ENCODE results near the gene COL11A2.

Gene COL11A2

GRCh38 chr6:33207552-33208090 is 15.4 kb upstream of the COL11A2 start:
- no peak for TF ChIP-seq Cebpa-rat (IDR thresholded peaks at IDR 0.05)
- Histone ChIP-seq H3K4me2 (peak overlapping the region; percentile 99), H3K9me3 (no peaks in the 10 kb centered on the region), H3K4me1 (peaks cover 49% of the 10 kb centered on the region), H3K27ac (peak overlapping the region; percentile 95), H4K20me1 (peaks cover 7% of the 10 kb centered on the region; the same call in 1 of the 2 replicates), H3K9ac (peak overlapping the region; percentile 95), H3K27me3 (peaks cover 25% of the 10 kb centered on the region), H3K4me3 (peak overlapping the region; percentile 96), H3K36me3 (peaks cover 43% of the 10 kb centered on the region)

GRCh38 chr6:33206864-33207551 is 14.7 kb upstream of the COL11A2 start:
- H3K27ac ChIP-seq, result no peak overlapping the region
- H3K9ac ChIP-seq, result peak overlapping the region; percentile 95
- H3K4me3 ChIP-seq, result peak overlapping the region; percentile 96
- no peaks in the 10 kb centered on the region for H3K9me3 ChIP-seq
- no peak for TF ChIP-seq Cebpa-rat (IDR thresholded peaks at IDR 0.05)
- H3K36me3 ChIP-seq, result peaks cover 44% of the 10 kb centered on the region
- peak overlapping the region; percentile 99 for H3K4me2 ChIP-seq
- peaks cover 19% of the 10 kb centered on the region for H3K27me3 ChIP-seq
- peaks cover 49% of the 10 kb centered on the region for H3K4me1 ChIP-seq
- peaks cover 7% of the 10 kb centered on the region; the same call in 1 of the 2 replicates for H4K20me1 ChIP-seq

- peaks cover 57% of the 10 kb centered on the region for H3K4me1 ChIP-seq
- peaks cover 40% of the 10 kb centered on the region for H3K36me3 ChIP-seq
- no peak overlapping the region for H3K4me2 ChIP-seq
- H3K9ac ChIP-seq, result no peak overlapping the region
- H4K20me1 ChIP-seq, result peaks cover 11% of the 10 kb centered on the region; the same call in 1 of the 2 replicates
- no peak for TF ChIP-seq Cebpa-rat (IDR thresholded peaks at IDR 0.05)
- H3K4me3 ChIP-seq, result no peak overlapping the region
- no peak overlapping the region for H3K27ac ChIP-seq
- peaks cover 12% of the 10 kb centered on the region; the same call in 1 of the 2 replicates for H3K27me3 ChIP-seq
- H3K9me3 ChIP-seq, result no peaks in the 10 kb centered on the region
Observed at GRCh38 chr6:33206027-33206863, 14.0 kb upstream of the COL11A2 start.

GRCh38 chr6:33205191-33206026 is 13.1 kb upstream of the COL11A2 start:
- H3K9ac ChIP-seq, result peak overlapping the region; percentile 83
- peaks cover 12% of the 10 kb centered on the region; the same call in 1 of the 2 replicates for H4K20me1 ChIP-seq
- peaks cover 59% of the 10 kb centered on the region for H3K4me1 ChIP-seq
- no peak overlapping the region for H3K27ac ChIP-seq
- TF ChIP-seq Cebpa-rat (IDR thresholded peaks at IDR 0.05), result no peak
- H3K9me3 ChIP-seq, result no peaks in the 10 kb centered on the region
- H3K4me3 ChIP-seq, result peak overlapping the region; percentile 85
- H3K27me3 ChIP-seq, result peaks cover 12% of the 10 kb centered on the region; the same call in 1 of the 2 replicates
- H3K4me2 ChIP-seq, result peak overlapping the region; percentile 100
- peaks cover 35% of the 10 kb centered on the region for H3K36me3 ChIP-seq

- TF ChIP-seq Cebpa-rat (IDR thresholded peaks at IDR 0.05), result no peak
- peak within 1 kb of the TSS; percentile 85 for H3K4me3 ChIP-seq
- peak within 1 kb of the TSS; percentile 83 for H3K9ac ChIP-seq
- H4K20me1 ChIP-seq, result peaks cover 15% of the 10 kb centered on the region; the same call in 1 of the 2 replicates
- H3K4me1 ChIP-seq, result peaks cover 58% of the 10 kb centered on the region
- H3K36me3 ChIP-seq, result peaks cover 27% of the 10 kb centered on the region
- peak within 1 kb of the TSS; percentile 100 for H3K4me2 ChIP-seq
- peak within 1 kb of the TSS; percentile 65 for H3K27ac ChIP-seq
- no peaks in the 10 kb centered on the region for H3K9me3 ChIP-seq
- H3K27me3 ChIP-seq, result peaks cover 12% of the 10 kb centered on the region; the same call in 1 of the 2 replicates
Observed at GRCh38 chr6:33204415-33205190, 12.3 kb upstream of the COL11A2 start, which contains the start of gene HSD17B8. TSS of gene HSD17B8 (plus strand) at chr6:33204655. CDS start at chr6:33204669, 14 bp downstream.

GRCh38 chr6:33204165-33204414 is 11.8 kb upstream of the COL11A2 start:
- peaks cover 24% of the 10 kb centered on the region for H3K36me3 ChIP-seq
- H3K9ac ChIP-seq, result no peak overlapping the region
- peaks cover 58% of the 10 kb centered on the region for H3K4me1 ChIP-seq
- peak overlapping the region; percentile 100 for H3K4me2 ChIP-seq
- no peaks in the 10 kb centered on the region for H3K9me3 ChIP-seq
- peak overlapping the region; percentile 85 for H3K4me3 ChIP-seq
- TF ChIP-seq Cebpa-rat (IDR thresholded peaks at IDR 0.05), result no peak
- peaks cover 15% of the 10 kb centered on the region; the same call in 1 of the 2 replicates for H4K20me1 ChIP-seq
- no peak overlapping the region for H3K27ac ChIP-seq
- peaks cover 12% of the 10 kb centered on the region; the same call in 1 of the 2 replicates for H3K27me3 ChIP-seq

GRCh38 chr6:33203443-33204164 is 11.3 kb upstream of the COL11A2 start:
- Histone ChIP-seq H3K9ac (no peak overlapping the region), H3K4me3 (peak overlapping the region; percentile 85; the same call in 1 of the 2 replicates), H3K27me3 (peaks cover 12% of the 10 kb centered on the region; the same call in 1 of the 2 replicates)

GRCh38 chr6:33202799-33203198 is 10.5 kb upstream of the COL11A2 start:
- no peak overlapping the region for H3K27ac ChIP-seq
- H3K9ac ChIP-seq, result no peak overlapping the region
- H3K4me2 ChIP-seq, result no peak overlapping the region
- peaks cover 64% of the 10 kb centered on the region for H3K4me1 ChIP-seq
- peaks cover 12% of the 10 kb centered on the region; the same call in 1 of the 2 replicates for H3K27me3 ChIP-seq
- H3K4me3 ChIP-seq, result no peak overlapping the region
- no peaks in the 10 kb centered on the region for H3K9me3 ChIP-seq
- H3K36me3 ChIP-seq, result peaks cover 31% of the 10 kb centered on the region
- TF ChIP-seq Cebpa-rat (IDR thresholded peaks at IDR 0.05), result no peak
- H4K20me1 ChIP-seq, result peaks cover 24% of the 10 kb centered on the region

More at GRCh38 chr6:33203443-33204164, 11.3 kb upstream of the COL11A2 start:
- Histone ChIP-seq H3K4me1 (peaks cover 58% of the 10 kb centered on the region), H3K36me3 (peaks cover 24% of the 10 kb centered on the region), H3K9me3 (no peaks in the 10 kb centered on the region), H3K27ac (no peak overlapping the region), H3K4me2 (peak overlapping the region; percentile 100), H4K20me1 (peaks cover 16% of the 10 kb centered on the region)
- TF ChIP-seq Cebpa-rat (IDR thresholded peaks at IDR 0.05), result no peak
